Measurements from ENCODE around the gene GNL3. TPM values are rescaled to one million over a fixed set of nuclear protein-coding genes. Genes with fewer than 3 reads are reported as not detected.

Gene GNL3
- total RNA-seq, 1 experiment from 2014 or later: 205 TPM

GRCh38 chr3:52663098-52663497 lies 22.7 kb upstream of the GNL3 start (continued):
- TF ChIP-seq ZNF274 (IDR thresholded peaks at IDR 0.05; ENCODE audit: low read depth, low read length) (no peak), EZH2 (IDR thresholded peaks at IDR 0.05) (no peak), CTCF (IDR thresholded peaks at IDR 0.05 in 2 of 3, conservative IDR thresholded peaks at IDR 0.05 in 1 of 3; ENCODE audit: borderline replicate concordance in 1 of 3, insufficient read depth in 1 of 3, low read depth in 2 of 3, low read length in 2 of 3) (no peak), JUND (IDR thresholded peaks at IDR 0.05) (no peak), ZFX (IDR thresholded peaks at IDR 0.05) (no peak)

GRCh38 chr3:52670621-52671521 lies 15.0 kb upstream of the GNL3 start:
- no peaks in the 10 kb centered on the region for H3K9me2 ChIP-seq (ENCODE audit: insufficient read depth)
- TF ChIP-seq FOSL1 (IDR thresholded peaks at IDR 0.05; ENCODE audit: low read depth) (peak; percentile 97), CBX3 (IDR thresholded peaks at IDR 0.05; ENCODE audit: low read depth) (peak; percentile 94), MAX (IDR thresholded peaks at IDR 0.05) (peak; percentile 64), SRF (IDR thresholded peaks at IDR 0.05; ENCODE audit: low read depth) (peak; percentile 71), TCF7L2 (IDR thresholded peaks at IDR 0.05; ENCODE audit: borderline replicate concordance, extremely low read depth, insufficient read depth, insufficient read length) (no peak), POLR2AphosphoS5 (IDR thresholded peaks at IDR 0.05; ENCODE audit: low read depth, low read length) (peak; percentile 46; the same call in 1 of the 2 replicates), CEBPB (IDR thresholded peaks at IDR 0.05; ENCODE audit: low read depth) (peak; percentile 96), YY1 (IDR thresholded peaks at IDR 0.05; ENCODE audit: extremely low read depth, insufficient replicate concordance, low read depth, low read length) (no peak), JUND (IDR thresholded peaks at IDR 0.05) (peak; percentile 97), SP1 (IDR thresholded peaks at IDR 0.05; ENCODE audit: low read depth) (peak; percentile 91), ZNF274 (IDR thresholded peaks at IDR 0.05; ENCODE audit: low read depth, low read length) (no peak), SIN3A (IDR thresholded peaks at IDR 0.05; ENCODE audit: low read depth) (peak; percentile 59), EZH2phosphoT487 (IDR thresholded peaks at IDR 0.05; ENCODE audit: borderline replicate concordance) (no peak), RAD21 (IDR thresholded peaks at IDR 0.05; ENCODE audit: low read depth) (peak; percentile 21; the same call in 1 of the 2 replicates)
- peaks cover 17% of the 10 kb centered on the region for H3K79me2 ChIP-seq (ENCODE audit: insufficient read depth, low read length)
- DNase-seq (ENCODE audit: low read depth, low spot score) (peak; percentile 96), ATAC-seq (peak; percentile 96)
- peaks cover 9 to 12% of the 10 kb centered on the region in 2 experiments; a peak in 3 of 4 replicates for H3K36me3 ChIP-seq (ENCODE audit: control insufficient read depth in 1 of 2, insufficient read depth in 2 of 2, low read length in 2 of 2)
- ChIA-PET RAD21 (ENCODE audit: low non-redundant PET in 1 of 2, low total read pairs in 2 of 2, uncharacterized antibody in 2 of 2, unreplicated experiment in 2 of 2) (no interaction called here), POLR2A (interaction anchor here (0.9 kb wide), 1 partner anchor 135 kb away, joined by 5 read pairs; the partner anchor contains the start of gene UQCC5), CTCF (no interaction called here)
- H2AFZ ChIP-seq (ENCODE audit: low read depth, low read length, poor library complexity, severe bottlenecking): no peak overlapping the region
- peaks cover 3% of the 10 kb centered on the region; the same call in 1 of the 2 replicates for H4K20me1 ChIP-seq (ENCODE audit: insufficient read depth)
- peak overlapping the region in 1 of 2 experiments; percentile 28; a peak in 2 of 4 replicates for H3K4me3 ChIP-seq (replicated peaks in 1 of 2; ENCODE audit: low read depth in 1 of 2, low read length in 2 of 2)
- H3K27me3 ChIP-seq (ENCODE audit: insufficient read depth, low read length): no peaks in the 10 kb centered on the region
- no peaks in the 10 kb centered on the region for H3K9me3 ChIP-seq (ENCODE audit: control insufficient read depth in 1 of 2, insufficient read depth in 1 of 2, low read depth in 1 of 2, low read length in 2 of 2)
- H3K4me2 ChIP-seq (ENCODE audit: low read length): peak overlapping the region; percentile 67
- BruUV-seq (replicated peaks): no TSS peak
- peak overlapping the region; percentile 53 for H3K9ac ChIP-seq (ENCODE audit: low read length)
- intact Hi-C loops (cut with micrococcal nuclease): no loop called here
- H3K4me1 ChIP-seq (ENCODE audit: control insufficient read depth in 1 of 2, insufficient read depth in 2 of 2, low read length in 2 of 2): peaks cover 24 to 31% of the 10 kb centered on the region in 2 experiments
- peak overlapping the region; percentile 81 for H3K27ac ChIP-seq (ENCODE audit: low read depth, low read length)

All from HCT116 (cell line).